Esophagus muscularis mucosa (tissue), 4 donors: Measurements from ENCODE around the gene CROCC. TPM values are rescaled to one million over a fixed set of nuclear protein-coding genes. Genes with fewer than 3 reads are reported as not detected.

ENCODE experiments used
- DNase-seq: peaks from one replicate; pipeline ENCODE4 v3.0.0-alpha.2; 2017; ENCODE audit errors: extremely low spot score
- H3K27ac ChIP-seq, 4 donors: fragments of 200-600 bp; sonication (generic); replicated peaks in 1 of 4; 1 replicate in 3 of 4; 2 replicates in 1 of 4; pipeline ENCODE4 v1.5.1; 2016 to 2019; ENCODE audit warnings: mild to moderate bottlenecking in 1 of 4
- H3K27me3 ChIP-seq, 4 donors: fragments of 200-600 bp; sonication (generic); one replicate each; pipeline versions ENCODE4 v1.5.1 to v1.6.0; 2016 to 2019
- H3K36me3 ChIP-seq, 4 donors: fragments of 200-600 bp; sonication (generic); one replicate each; pipeline ENCODE4 v1.5.1; 2016 to 2019
- H3K4me1 ChIP-seq, 4 donors: fragments of 200-600 bp; sonication (generic); one replicate each; pipeline ENCODE4 v1.5.1; 2016 to 2019
- H3K4me3 ChIP-seq, 4 donors: fragments of 200-600 bp; sonication (generic); 1 replicate in 2 of 4; 2 replicates in 2 of 4; pipeline ENCODE4 v1.5.1; 2016 to 2019; ENCODE audit warnings: mild to moderate bottlenecking in 4 of 4, moderate library complexity in 1 of 4
- H3K9me3 ChIP-seq, 4 donors: fragments of 200-600 bp; sonication (generic); 1 replicate in 3 of 4; 2 replicates in 1 of 4; pipeline ENCODE4 v1.5.1; 2016 to 2019
- CTCF ChIP-seq, 3 experiments: fragments of 200-600 bp in 2 of 3; fragments of 450-650 bp in 1 of 3; sonication (generic) in 2 of 3; IDR thresholded peaks; one replicate each; pipeline ENCODE4 v1.5.1; 2017 to 2019; ENCODE audit warnings: antibody characterized with exemption in 3 of 3, mild to moderate bottlenecking in 2 of 3, moderate library complexity in 1 of 3
- EP300 ChIP-seq: sonication (generic); formaldehyde crosslinking; IDR thresholded peaks from one replicate; pipeline ENCODE4 v1.6.1; 2017; ENCODE audit warnings: antibody characterized with exemption
- POLR2A ChIP-seq: fragments of 450-650 bp; IDR thresholded peaks from one replicate; pipeline ENCODE4 v1.6.1; 2017; ENCODE audit warnings: antibody characterized with exemption, moderate library complexity, mild to moderate bottlenecking, low read depth
- POLR2AphosphoS5 ChIP-seq, 2 donors: sonication (generic); formaldehyde crosslinking; IDR thresholded peaks; one replicate each; pipeline ENCODE4 v1.6.1; 2017; ENCODE audit warnings: antibody characterized with exemption in 2 of 2
- WGBS: methylation state at CpG from one replicate; pipeline ENCODE4 v1.1.5; 2018; 5-methylcytosine and 5-hydroxymethylcytosine counted together
- intact Hi-C: fragments of 100-400 bp; cut with DNase I; formaldehyde crosslinking; loops from one replicate; pipeline ENCODE4 v1.15.1; 2023
- total RNA-seq, 4 donors: library from RNA; depleted of rRNA; stranded (reverse); fragments of >200 nt; gene quantifications; one replicate each; pipeline versions ENCODE4 v1.1.0 to v1.2.1, GENCODE V29; 2016

Gene CROCC
- total RNA-seq, 4 donors from 2014 or later: 17.6 to 36.3 (median 23.0) TPM

GRCh38 chr1:16970132-16970910 lies 48.6 kb downstream of the CROCC start:
- 92% methylated on average over 14 of the region's 28 CpGs for WGBS
- no peak for DNase-seq
- Histone ChIP-seq H3K4me1 (peaks cover 5 to 27% (median 22%) of the 10 kb centered on the region in 4 donors), H3K27me3 (no peaks in the 10 kb centered on the region), H3K4me3 (no peak overlapping the region), H3K36me3 (peaks cover 5 to 57% (median 31%) of the 10 kb centered on the region in 4 donors), H3K27ac (no peak overlapping the region), H3K9me3 (no peaks in the 10 kb centered on the region)
- no peak for TF ChIP-seq POLR2A
- no peak for TF ChIP-seq POLR2AphosphoS5 (IDR thresholded peaks at IDR 0.05)
- TF ChIP-seq CTCF (IDR thresholded peaks at IDR 0.05): no peak
- TF ChIP-seq EP300: no peak
- intact Hi-C loops: no loop called here

- DNase-seq: no peak
- no peaks in the 10 kb centered on the region for H3K27me3 ChIP-seq
- peaks cover 0 to 44% (median 20%) of the 10 kb centered on the region in 4 donors for H3K36me3 ChIP-seq
- 69% methylated on average over 18 of the region's 28 CpGs for WGBS
- intact Hi-C loops: no loop called here
- TF ChIP-seq POLR2AphosphoS5 (IDR thresholded peaks at IDR 0.05) (no peak), EP300 (no peak), POLR2A (no peak), CTCF (IDR thresholded peaks at IDR 0.05) (no peak)
- H3K4me1 ChIP-seq: peaks cover 4 to 28% (median 23%) of the 10 kb centered on the region in 4 donors
- no peak overlapping the region for H3K4me3 ChIP-seq
- H3K9me3 ChIP-seq: no peaks in the 10 kb centered on the region
- H3K27ac ChIP-seq: no peak overlapping the region
Observed at GRCh38 chr1:16971341-16972188, 49.8 kb downstream of the CROCC start.

- H3K27ac ChIP-seq: no peak overlapping the region
- no peaks in the 10 kb centered on the region for H3K9me3 ChIP-seq
- TF ChIP-seq POLR2AphosphoS5 (IDR thresholded peaks at IDR 0.05) (no peak), EP300 (no peak), CTCF (IDR thresholded peaks at IDR 0.05) (no peak), POLR2A (no peak)
- DNase-seq: no peak
- whole genome bisulfite sequencing: 81% methylated on average over 11 of the region's 11 CpGs
- no peak overlapping the region for H3K4me3 ChIP-seq
- intact Hi-C loops: no loop called here
- no peaks in the 10 kb centered on the region for H3K27me3 ChIP-seq
- peaks cover 0 to 20% (median 15%) of the 10 kb centered on the region in 4 donors for H3K4me1 ChIP-seq
- H3K36me3 ChIP-seq: peaks cover 0 to 37% (median 20%) of the 10 kb centered on the region in 4 donors
Observed at GRCh38 chr1:16972189-16972895, 50.6 kb downstream of the CROCC start.

GRCh38 chr1:16973215-16973614 lies 51.5 kb downstream of the CROCC start:
- H3K27ac ChIP-seq: no peak overlapping the region
- no peak for TF ChIP-seq CTCF (IDR thresholded peaks at IDR 0.05)
- no peak for TF ChIP-seq POLR2AphosphoS5 (IDR thresholded peaks at IDR 0.05)
- TF ChIP-seq EP300: no peak
- no peak for TF ChIP-seq POLR2A
- H3K27me3 ChIP-seq: no peaks in the 10 kb centered on the region
- 87% methylated on average over 7 of the region's 9 CpGs for WGBS
- no peak for DNase-seq
- H3K4me3 ChIP-seq: no peak overlapping the region
- peaks cover 0 to 30% (median 15%) of the 10 kb centered on the region in 4 donors for H3K36me3 ChIP-seq
- intact Hi-C loops: no loop called here
- no peaks in the 10 kb centered on the region for H3K9me3 ChIP-seq
- peaks cover 0 to 20% (median 13%) of the 10 kb centered on the region in 4 donors for H3K4me1 ChIP-seq
